NB4 (cell line): ENCODE measurements around the gene PANK2.

ENCODE experiments used
- CTCF ChIP-seq: IDR thresholded peaks from one replicate; pipeline ENCODE4 v1.5.1; 2012; ENCODE audit warnings: low read depth, low read length
- POLR2A ChIP-seq: IDR thresholded peaks from 2 replicates; pipeline ENCODE4 v1.6.1; 2011; ENCODE audit warnings: mild to moderate bottlenecking; ENCODE audit not compliant: insufficient read length; ENCODE audit errors: extremely low read depth

- no peak for TF ChIP-seq POLR2A
- no peak for TF ChIP-seq CTCF
Measured at GRCh38 chr20:3901706-3902440, 12.7 kb downstream of the PANK2 start.
